ENCODE measurements around the gene GAP43.

Gene GAP43

DNA sequence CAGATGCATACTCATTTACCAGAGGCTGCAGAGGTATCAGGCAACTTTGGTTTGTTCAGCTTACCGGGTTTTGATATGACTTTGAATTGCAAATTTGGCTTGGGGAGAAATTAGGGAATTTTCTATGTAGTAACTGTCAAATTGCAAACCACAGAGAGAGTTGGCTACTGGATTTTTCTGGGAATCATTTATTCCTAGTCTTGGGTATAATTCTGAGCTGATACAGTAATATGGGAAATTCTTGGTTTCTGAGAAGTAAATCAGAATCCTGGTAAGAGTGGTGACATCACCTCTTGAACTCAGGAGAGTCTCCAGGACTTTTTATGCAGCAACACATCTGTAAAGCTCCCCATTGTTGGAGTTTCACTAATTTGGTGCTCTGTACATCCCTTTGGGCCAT, 39.0 kb downstream of the GAP43 start:
- DNase-seq: no peak

DNA sequence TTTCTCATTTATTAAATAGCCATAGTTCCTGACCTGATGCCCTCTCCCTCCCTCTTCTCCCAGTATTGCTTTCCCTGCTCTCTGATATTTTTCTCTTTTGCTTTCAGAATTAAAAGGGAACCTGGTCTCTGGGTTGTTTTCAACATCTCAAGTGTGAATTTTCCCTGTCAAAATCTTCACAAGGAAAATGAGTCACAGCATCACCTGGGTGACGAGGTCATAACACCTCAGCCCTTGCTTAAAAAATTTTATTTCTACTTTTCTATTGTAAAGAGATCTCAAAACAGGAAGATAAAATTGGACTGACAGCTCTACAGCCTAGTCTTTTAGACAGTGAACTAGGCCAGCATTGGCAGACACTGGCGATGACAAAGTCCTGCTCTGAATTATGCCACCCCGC, 40.1 kb downstream of the GAP43 start:
- DNase-seq: no peak

DNA sequence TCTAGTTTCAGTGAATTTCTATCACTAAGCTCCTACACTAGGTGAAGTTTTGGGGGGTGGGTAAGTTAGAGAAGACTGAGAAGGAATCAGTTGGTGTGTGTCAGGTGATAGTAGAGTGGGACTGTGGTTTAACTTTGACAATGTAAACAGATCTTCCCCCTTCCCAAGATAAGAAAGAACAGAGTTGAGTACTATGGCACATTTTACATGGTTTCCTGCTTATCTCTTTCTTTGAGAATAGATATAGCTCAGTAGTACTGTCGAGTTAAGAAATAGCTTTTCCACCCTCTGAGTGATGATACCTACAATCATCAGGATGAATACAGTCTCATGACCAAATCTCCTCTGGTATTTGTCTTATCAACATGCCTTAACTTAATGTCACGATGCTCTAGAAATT, 42.8 kb downstream of the GAP43 start:
- no peak for DNase-seq

DNA sequence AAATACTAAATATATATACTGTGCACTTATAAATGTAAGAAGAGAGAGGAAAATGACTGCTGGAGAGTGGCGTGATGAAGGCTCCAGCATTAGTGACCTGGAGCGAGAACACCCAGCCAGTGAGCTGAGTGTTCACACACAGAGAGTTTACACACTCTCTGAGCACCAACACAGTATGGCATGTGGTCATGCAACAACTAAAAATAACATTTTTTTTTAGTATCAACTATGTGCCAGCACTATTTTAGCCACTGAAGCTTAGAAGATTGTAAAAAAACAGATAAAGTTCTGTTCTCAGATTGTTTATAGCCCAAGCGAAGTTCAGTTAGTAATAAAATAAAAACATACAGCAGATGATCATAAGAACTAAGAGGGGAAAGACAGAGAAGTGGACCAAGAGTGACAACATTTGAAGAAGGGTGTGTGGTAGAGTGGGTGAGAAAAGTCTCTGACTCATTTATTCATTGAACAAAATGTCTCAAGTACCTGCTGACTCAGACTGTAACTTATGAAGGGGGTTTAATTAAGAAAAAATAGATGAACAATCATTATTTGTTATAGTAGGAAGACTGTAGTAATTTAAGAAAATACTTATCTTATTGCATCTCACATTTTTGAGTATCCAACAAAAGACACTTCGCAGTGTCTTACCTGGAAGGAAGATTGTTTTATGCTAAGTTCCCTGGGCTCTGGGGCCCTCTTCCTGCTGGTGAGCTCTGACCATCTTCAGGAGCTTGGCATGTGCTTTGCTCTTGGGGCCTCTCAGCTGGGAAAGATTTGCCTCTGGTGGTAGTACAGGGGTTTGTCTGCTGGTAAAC, 43.8 kb downstream of the GAP43 start:
- no peak for DNase-seq

DNA sequence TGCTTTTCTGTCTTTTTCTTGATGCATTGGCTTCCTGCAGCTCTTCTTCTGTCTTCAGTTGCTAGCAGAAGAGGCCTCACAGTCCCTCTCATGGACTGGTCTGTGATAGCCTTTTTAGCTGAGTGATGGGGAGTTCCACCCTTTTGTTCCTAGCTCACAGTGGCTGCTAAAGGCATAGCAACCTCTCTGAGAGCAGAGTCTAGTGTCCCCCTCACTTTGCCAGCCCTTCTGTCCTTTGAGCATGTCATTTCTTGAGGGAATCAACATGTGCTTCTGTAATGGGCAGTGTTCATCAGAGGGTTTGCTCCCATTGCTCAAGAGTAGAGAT, 44.4 kb downstream of the GAP43 start:
- DNase-seq: no peak

DNA sequence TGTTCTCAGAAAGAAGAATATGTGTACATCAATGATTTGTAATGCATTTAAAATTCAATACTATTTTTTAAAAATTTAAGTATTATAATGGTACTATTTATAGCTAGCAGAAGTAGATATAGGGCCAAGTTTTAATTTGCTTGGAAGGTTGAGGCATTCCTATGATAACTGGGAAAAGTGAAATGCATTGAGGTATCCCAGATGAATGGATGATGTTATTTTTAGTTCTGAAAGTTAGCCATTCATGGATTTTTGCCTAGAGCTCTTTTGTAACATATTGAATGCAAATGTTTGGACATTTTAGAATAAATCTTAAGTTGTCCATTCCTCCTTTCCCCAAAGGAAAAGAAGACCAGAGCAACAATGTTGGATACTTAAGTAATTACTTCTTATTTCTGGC, 47.6 kb downstream of the GAP43 start:
- DNase-seq: no peak

DNA sequence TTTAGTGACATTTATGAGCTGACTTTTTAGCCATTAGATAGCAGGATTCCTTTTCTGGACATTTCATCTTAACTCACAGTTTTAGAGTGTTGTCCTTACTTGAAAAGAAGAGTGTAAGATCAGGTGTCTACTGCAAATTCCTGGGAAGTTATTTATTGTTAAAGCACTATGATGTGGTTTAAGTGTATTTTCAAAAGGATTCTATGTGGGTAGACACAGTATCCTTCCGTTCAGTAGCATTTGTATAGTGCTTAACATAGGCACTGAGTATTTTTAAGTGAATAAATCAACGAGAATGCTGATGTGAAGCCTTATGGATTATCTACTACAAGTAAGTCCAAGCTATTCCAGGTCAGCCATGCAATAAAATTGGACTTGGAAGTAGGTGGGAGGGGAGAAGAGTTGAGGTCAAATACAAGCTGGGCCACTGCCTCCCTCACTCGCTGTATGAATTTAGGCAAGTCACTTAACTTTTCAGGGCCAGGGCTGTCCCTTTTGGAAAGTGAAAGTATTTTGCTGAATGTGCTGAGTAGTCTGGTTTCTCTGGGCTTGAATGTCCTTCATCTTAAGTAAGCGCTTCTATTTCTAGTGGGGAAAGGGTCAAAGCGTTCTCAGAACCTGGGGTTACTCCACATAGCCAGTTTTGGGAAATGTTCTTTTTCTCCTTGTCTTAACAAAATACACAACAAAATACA, 48.6 kb downstream of the GAP43 start:
- DNase-seq: no peak

DNA sequence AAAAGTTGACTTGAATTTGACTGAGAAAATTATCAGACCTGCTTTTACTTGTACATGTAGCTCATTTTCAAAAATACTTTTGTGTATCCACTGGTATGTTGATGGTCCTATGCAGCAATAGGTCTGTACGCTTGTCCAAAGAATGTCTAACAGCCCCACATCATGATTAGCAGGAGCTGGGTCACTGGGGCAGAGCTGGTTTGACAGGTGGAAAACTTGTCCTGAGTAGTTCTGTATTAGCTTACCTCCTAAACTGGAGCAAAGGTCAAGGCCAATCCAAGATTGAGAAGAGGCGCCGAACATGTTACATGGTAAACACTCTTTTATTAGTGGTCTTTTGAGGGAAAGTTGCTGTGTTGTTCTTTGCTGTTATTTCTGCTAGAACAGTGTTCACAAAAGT, 50.6 kb downstream of the GAP43 start:
- DNase-seq: no peak

- no peak for DNase-seq
These were observed 53.0 kb downstream of the GAP43 start for GRCh38 chr3:115676336-115676735.

GRCh38 chr3:115680803-115681345, 57.6 kb downstream of the GAP43 start:
- DNase-seq: no peak

DNA sequence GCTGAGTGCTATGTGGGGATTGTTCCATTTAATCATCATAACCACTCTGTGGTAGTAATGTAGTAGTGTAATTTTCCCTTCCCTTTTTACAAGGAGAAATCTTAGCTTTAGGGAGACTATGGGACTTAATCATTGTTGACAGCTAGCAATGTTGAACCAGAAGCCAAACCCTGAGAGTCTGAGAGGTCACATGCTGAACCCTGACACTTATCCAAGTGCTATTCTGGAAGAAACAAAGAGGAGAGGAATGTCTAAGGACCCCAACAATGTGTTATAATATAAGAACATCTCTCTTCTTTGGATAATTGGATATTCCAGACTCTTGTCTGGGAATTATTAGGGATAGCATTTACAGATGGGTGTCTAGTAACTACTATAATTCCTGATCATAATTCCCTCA, 58.4 kb downstream of the GAP43 start:
- no peak for DNase-seq

DNA sequence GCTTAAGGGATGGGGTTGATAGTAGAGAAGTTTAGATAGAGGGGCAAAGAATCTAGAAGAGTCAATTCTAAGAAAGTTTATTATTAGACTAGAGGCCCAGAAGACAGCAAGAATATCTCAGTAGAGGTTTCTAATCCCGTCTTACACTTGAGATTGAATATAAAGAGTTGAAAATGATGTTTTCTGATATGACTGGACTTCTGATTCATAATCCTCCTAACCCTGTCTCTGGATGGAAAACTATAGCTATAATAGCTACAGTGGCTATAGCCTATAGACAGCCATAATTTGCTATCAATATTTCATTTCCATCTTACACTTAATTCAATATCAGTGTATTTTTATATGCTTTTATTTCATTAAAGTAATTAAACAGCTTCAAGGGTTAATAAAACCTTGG, 60.0 kb downstream of the GAP43 start:
- no peak for DNase-seq

- no peak for DNase-seq
These were observed 60.5 kb downstream of the GAP43 start for GRCh38 chr3:115683773-115684172.

DNA sequence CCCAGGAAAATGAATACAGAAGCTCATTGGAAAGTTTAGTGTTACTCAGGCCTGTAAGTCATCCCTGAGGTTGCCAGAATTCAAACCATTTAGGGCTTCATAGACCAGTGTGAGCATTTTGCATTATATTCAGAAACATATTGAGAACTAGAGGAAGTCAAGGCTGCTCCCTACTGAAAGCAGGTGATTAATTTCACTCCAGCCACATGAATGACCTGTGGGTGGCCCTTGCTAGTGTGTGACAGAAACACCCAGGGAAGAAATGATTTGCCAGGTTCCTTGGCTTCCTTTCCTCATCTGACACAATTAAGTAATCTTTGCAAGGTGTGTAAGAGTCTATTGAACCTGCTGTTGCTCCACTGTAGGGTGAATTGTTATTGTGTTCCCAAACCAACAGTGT, 61.8 kb downstream of the GAP43 start:
- no peak for DNase-seq

DNA sequence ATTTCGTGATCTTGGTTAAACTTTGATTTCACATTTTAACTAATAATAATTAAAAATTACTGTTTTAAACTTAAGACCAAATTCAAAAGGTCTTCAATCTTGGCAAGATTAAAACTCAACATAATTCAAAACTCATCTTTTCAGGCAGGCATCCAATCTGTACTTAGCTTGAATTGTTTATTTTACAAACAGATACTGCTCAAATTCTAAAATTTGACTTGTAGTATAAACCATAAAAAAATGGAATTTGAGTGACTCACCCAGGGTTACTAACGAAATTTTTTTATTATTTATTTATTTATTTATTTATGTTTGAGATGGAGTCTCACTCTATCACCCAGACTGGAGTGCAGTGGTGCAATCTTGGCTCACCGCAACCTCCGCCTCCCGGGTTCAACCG, 64.4 kb downstream of the GAP43 start:
- DNase-seq: no peak

DNA sequence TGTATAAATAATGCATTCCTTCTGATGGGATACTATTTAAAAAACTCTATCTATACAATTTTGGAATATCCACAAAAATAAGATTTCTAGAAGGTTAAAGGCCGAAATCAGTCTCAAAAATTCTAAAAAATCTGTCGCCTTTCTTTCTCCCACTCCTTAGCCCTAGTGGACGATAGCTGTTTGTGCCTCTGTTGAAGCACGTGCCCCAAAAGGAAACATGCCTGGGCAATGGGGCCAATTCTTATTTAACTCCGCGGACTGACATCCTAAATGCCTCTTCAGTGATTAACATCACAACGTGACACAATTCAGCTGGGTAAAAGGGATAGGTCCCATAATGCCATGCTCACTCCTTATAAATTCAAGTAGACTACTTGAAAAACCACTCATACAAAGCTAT, 65.1 kb downstream of the GAP43 start:
- DNase-seq: no peak

GRCh38 chr3:115689928-115690327, 66.6 kb downstream of the GAP43 start:
- DNase-seq: no peak

DNA sequence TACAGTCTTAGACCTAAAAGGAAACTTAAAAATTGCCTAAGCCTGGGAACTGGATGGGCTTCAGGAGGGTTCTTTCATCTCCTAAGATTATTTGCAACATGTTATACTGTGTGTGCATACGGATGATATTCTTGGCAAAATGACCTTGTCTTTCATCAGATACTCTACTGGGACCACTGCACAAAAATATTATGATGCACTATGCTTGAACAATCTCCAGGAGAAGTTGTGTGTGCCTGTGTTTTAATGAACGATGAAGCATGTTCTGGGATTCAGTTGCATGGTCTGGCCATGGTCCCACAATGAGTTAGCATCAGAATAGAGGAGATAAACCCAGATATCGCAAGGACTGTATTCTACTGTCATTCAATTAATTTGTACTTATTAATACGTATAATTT, 68.7 kb downstream of the GAP43 start:
- DNase-seq: no peak

GRCh38 chr3:115692887-115693524, 69.7 kb downstream of the GAP43 start:
- DNase-seq: peak; percentile 24

DNA sequence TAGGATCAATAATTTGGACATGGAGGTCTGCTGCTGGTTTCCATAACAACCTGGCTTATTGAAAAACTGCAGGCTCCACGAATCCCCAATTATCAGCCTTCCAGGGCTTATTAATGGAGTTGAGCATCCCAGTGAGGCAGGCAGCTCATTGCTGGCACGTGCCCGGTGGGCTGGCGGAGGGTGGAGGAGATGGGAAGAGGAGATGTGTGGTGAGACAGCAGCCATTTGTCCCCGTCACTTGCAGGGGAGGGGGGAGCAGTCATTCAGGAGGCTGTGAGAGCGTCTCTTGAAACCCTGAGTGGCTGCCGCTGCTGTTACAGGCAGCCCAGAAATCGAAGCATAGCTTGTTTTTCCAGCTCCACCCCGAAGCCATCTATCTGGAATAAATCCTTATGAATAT, 70.6 kb downstream of the GAP43 start:
- no peak for DNase-seq

- DNase-seq: no peak
These were observed 71.8 kb downstream of the GAP43 start for GRCh38 chr3:115695090-115695489.

DNA sequence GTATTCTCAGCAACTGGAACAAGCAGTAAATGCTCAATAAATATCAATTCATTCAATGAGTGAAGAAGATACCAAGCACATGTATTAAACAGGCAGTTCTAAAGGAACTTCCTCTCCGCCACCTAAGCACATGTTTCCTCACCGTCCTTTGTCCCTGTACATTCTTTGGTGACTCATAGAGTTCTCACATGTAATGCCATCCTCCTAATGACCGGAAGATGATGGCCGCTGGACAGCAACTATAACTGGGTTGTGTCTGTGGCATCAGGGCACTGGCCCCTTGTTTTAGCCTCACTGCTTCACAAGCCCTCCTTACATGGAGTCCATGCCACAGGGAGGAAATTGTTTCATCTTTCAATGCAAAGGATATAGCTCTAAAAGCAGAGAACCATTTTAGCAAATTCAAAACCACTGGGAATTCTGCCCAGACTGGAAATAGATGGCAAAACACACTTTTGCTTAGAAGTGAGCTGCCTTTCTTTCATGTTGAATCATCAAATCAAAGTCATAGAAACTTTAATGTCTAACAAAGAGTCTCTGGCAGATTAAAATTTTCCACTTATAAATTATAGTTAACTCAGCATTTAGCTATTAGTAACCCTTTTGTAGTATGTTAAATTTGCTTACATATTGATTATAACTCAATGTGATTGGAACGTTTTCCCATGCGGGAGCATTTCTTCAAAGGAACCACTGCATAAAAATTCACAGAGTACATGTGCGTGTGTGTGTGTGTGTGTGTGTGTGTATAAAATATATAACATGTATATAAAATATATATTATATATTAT, 74.1 kb downstream of the GAP43 start:
- no peak for DNase-seq

Measured in effector CD8-positive, alpha-beta T cell (primary cell).